ENCODE measurements around the gene WRAP73. TPM values are rescaled to one million over a fixed set of nuclear protein-coding genes. Genes with fewer than 3 reads are reported as not detected.

WRAP73 gene
- total RNA-seq, 2 donors from 2014 or later: 22.1 to 24.9 TPM

GRCh38 chr1:3690282-3691065 is 40.6 kb upstream of the WRAP73 start:
- ATAC-seq (ENCODE audit: insufficient number of reproducible peaks, low FRiP score, low read depth): no peak
- TF ChIP-seq, protein P1, sequence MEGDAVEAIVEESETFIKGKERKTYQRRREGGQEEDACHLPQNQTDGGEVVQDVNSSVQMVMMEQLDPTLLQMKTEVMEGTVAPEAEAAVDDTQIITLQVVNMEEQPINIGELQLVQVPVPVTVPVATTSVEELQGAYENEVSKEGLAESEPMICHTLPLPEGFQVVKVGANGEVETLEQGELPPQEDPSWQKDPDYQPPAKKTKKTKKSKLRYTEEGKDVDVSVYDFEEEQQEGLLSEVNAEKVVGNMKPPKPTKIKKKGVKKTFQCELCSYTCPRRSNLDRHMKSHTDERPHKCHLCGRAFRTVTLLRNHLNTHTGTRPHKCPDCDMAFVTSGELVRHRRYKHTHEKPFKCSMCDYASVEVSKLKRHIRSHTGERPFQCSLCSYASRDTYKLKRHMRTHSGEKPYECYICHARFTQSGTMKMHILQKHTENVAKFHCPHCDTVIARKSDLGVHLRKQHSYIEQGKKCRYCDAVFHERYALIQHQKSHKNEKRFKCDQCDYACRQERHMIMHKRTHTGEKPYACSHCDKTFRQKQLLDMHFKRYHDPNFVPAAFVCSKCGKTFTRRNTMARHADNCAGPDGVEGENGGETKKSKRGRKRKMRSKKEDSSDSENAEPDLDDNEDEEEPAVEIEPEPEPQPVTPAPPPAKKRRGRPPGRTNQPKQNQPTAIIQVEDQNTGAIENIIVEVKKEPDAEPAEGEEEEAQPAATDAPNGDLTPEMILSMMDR (IDR thresholded peaks at IDR 0.05): no peak
- Histone ChIP-seq H3K9me3 (no peaks in the 10 kb centered on the region), H3K36me3 (no peaks in the 10 kb centered on the region), H3K4me3 (no peak overlapping the region), H3K27ac (no peak overlapping the region), H3K4me1 (ENCODE audit: control insufficient read depth in 1 of 2, low read depth in 2 of 2) (no peaks in the 10 kb centered on the region), H3K27me3 (replicated peaks; ENCODE audit: insufficient read depth) (no peaks in the 10 kb centered on the region)
- no peak for DNase-seq (ENCODE audit: low spot score)

DNA sequence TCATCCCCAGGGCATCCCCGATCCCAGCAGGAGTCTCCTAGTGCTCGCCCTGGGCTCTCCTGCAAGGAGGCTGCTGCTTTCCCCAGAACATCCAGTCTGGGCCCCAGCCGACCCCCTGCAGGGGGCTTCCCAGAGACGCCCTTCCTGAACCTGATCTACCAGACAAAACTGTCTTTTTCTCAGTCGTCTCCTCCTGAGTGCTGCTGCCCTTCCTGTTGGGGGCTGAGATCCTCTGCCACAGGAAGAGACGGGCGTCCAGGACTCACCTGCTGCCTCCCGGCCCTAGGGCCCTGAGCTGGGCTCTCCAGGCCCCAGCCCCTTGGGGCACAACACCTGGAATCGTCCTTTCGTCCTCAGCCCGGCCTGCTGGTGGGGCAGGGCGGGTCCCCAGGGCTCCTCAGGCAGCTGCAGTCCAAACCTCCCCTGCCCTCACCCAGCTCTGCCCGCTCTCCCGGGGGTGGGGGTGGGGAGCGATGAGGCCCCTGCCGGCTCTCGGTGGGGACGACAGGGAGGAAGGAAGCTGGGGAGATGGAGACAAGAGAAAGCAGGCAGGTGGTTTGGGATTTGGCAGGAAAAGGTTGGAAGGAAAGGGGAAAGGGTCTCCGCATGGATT is 39.3 kb upstream of the WRAP73 start:
- DNase-seq (ENCODE audit: low spot score) (no peak), ATAC-seq (ENCODE audit: insufficient number of reproducible peaks, low FRiP score, low read depth) (no peak)
- H3K4me3 ChIP-seq: no peak overlapping the region
- H3K36me3 ChIP-seq: no peaks in the 10 kb centered on the region
- H3K27me3 ChIP-seq (replicated peaks; ENCODE audit: insufficient read depth): no peaks in the 10 kb centered on the region
- no peaks in the 10 kb centered on the region for H3K4me1 ChIP-seq (ENCODE audit: control insufficient read depth in 1 of 2, low read depth in 2 of 2)
- no peaks in the 10 kb centered on the region for H3K9me3 ChIP-seq
- TF ChIP-seq, protein P1 (IDR thresholded peaks at IDR 0.05): no peak
- no peak overlapping the region for H3K27ac ChIP-seq

- Histone ChIP-seq H3K27ac (no peak overlapping the region), H3K27me3 (replicated peaks; ENCODE audit: insufficient read depth) (no peaks in the 10 kb centered on the region), H3K9me3 (no peaks in the 10 kb centered on the region), H3K36me3 (no peaks in the 10 kb centered on the region), H3K4me3 (no peak overlapping the region), H3K4me1 (ENCODE audit: control insufficient read depth in 1 of 2, low read depth in 2 of 2) (no peaks in the 10 kb centered on the region)
- ATAC-seq (ENCODE audit: insufficient number of reproducible peaks, low FRiP score, low read depth): no peak
- TF ChIP-seq, protein P1 (IDR thresholded peaks at IDR 0.05): no peak
- DNase-seq (ENCODE audit: low spot score): no peak
Observed at GRCh38 chr1:3688356-3689137, 38.6 kb upstream of the WRAP73 start.

DNA sequence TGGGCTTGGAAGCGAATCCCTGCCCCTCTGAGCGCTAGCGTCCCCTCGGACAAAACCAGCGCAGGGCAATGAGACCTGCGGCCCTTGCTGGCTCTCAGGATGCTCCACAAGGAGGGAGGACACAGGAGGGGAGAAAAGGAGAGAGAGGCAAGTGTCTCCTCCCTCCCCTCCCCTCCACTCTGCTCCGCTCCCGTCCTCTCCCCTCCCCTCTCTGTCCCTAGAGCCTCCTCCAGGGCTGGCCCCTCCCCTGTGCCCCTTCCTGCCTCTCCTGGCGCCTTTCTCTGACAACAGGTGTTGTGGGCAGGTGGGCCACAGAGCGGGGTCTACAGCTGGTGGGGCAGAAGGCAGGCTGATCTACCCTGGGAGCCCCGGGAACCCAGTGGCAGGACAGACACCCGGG is 37.6 kb upstream of the WRAP73 start:
- Histone ChIP-seq H3K27me3 (replicated peaks; ENCODE audit: insufficient read depth) (no peaks in the 10 kb centered on the region), H3K36me3 (no peaks in the 10 kb centered on the region), H3K4me1 (ENCODE audit: control insufficient read depth in 1 of 2, low read depth in 2 of 2) (no peaks in the 10 kb centered on the region), H3K27ac (no peak overlapping the region), H3K4me3 (no peak overlapping the region), H3K9me3 (no peaks in the 10 kb centered on the region)
- ATAC-seq (ENCODE audit: insufficient number of reproducible peaks, low FRiP score, low read depth) (no peak), DNase-seq (ENCODE audit: low spot score) (no peak)
- TF ChIP-seq, protein P1 (IDR thresholded peaks at IDR 0.05): no peak

GRCh38 chr1:3685906-3686305 is 36.0 kb upstream of the WRAP73 start:
- ATAC-seq (ENCODE audit: insufficient number of reproducible peaks, low FRiP score, low read depth): no peak
- Histone ChIP-seq H3K9me3 (no peaks in the 10 kb centered on the region), H3K27me3 (replicated peaks; ENCODE audit: insufficient read depth) (no peaks in the 10 kb centered on the region), H3K4me1 (ENCODE audit: control insufficient read depth in 1 of 2, low read depth in 2 of 2) (no peaks in the 10 kb centered on the region), H3K36me3 (no peaks in the 10 kb centered on the region), H3K27ac (no peak overlapping the region), H3K4me3 (no peak overlapping the region)
- TF ChIP-seq, protein P1 (IDR thresholded peaks at IDR 0.05): no peak
- DNase-seq (ENCODE audit: low spot score): no peak

Measured in thoracic aorta (tissue), 2 donors.